B cell (primary cell): ENCODE data around the gene SATB2. TPM values are rescaled to one million over a fixed set of nuclear protein-coding genes. Genes with fewer than 3 reads are reported as not detected.

ENCODE experiments used
- ATAC-seq: fragments of 200-7000 bp; cut with Tn5 transposase; one replicate; pipeline ENCODE4 v1.10.0; 2021; ENCODE audit warnings: low read depth, mild to moderate bottlenecking, moderate number of reproducible peaks, moderate library complexity
- CTCF ChIA-PET: fragments of 350-600 bp; sonication (Branson Sonifier 250); formaldehyde crosslinking; loops from one replicate; lab custom pipeline; 2021; ENCODE audit warnings: antibody characterized with exemption, inconsistent platforms; lab: Charles Lee
- POLR2A ChIA-PET: fragments of 350-600 bp; sonication (Branson Sonifier 250); formaldehyde crosslinking; loops from one replicate; lab custom pipeline; 2021; ENCODE audit warnings: antibody characterized with exemption; lab: Charles Lee
- DNase-seq: peaks from one replicate; pipeline ENCODE4 v3.0.0; 2013
- H2AFZ ChIP-seq: 2 replicates; pipeline ENCODE4 v1.6.1; 2012; ENCODE audit warnings: mild to moderate bottlenecking, low read depth, low read length; ENCODE audit not compliant: insufficient read depth, poor library complexity, severe bottlenecking
- H3K27ac ChIP-seq, 2 donors: 1 replicate in 1 of 2; 2 replicates in 1 of 2; pipeline ENCODE4 v1.5.1; 2012 to 2013; ENCODE audit warnings: low read length in 2 of 2, mild to moderate bottlenecking in 2 of 2, moderate library complexity in 1 of 2
- H3K27me3 ChIP-seq, 4 experiments: fragments of 200-600 bp in 1 of 4; sonication (generic) in 1 of 4; replicated peaks in 1 of 4; 1 replicate in 2 of 4; 2 replicates in 2 of 4; pipeline versions ENCODE4 v1.6.1 to v1.7.0; 2013 to 2016; ENCODE audit warnings: low read length in 3 of 4, mild to moderate bottlenecking in 2 of 4, mixed read lengths in 1 of 4, moderate library complexity in 1 of 4; ENCODE audit not compliant: insufficient read depth in 4 of 4, control insufficient read depth in 3 of 4; ENCODE audit errors: control extremely low read depth in 1 of 4
- H3K36me3 ChIP-seq, 2 experiments: replicated peaks in 1 of 2; 1 replicate in 1 of 2; 2 replicates in 1 of 2; pipeline versions ENCODE4 v1.6.1 to v1.7.1; 2013; ENCODE audit warnings: low read length in 1 of 2; ENCODE audit not compliant: insufficient read depth in 2 of 2, control insufficient read depth in 1 of 2; ENCODE audit errors: control extremely low read depth in 1 of 2, extremely low read depth in 1 of 2
- H3K4me1 ChIP-seq, 2 donors: fragments of 200-600 bp in 1 of 2; sonication (generic) in 1 of 2; 1 replicate in 1 of 2; 2 replicates in 1 of 2; pipeline versions ENCODE4 v1.5.1 to v1.6.1; 2013 to 2017; ENCODE audit warnings: low read length in 2 of 2; ENCODE audit not compliant: control insufficient read depth in 2 of 2, insufficient read depth in 2 of 2
- H3K4me2 ChIP-seq: replicated peaks from 2 replicates; pipeline ENCODE3; 2012; ENCODE audit warnings: mild to moderate bottlenecking, low read depth, low read length; ENCODE audit not compliant: poor library complexity, severe bottlenecking
- H3K4me3 ChIP-seq, 5 experiments: fragments of 200-600 bp in 1 of 5; sonication (generic) in 1 of 5; 1 replicate in 3 of 5; 2 replicates in 2 of 5; pipeline versions ENCODE4 v1.5.1 to v1.7.0; 2011 to 2016; ENCODE audit warnings: low read length in 4 of 5, mild to moderate bottlenecking in 4 of 5, low read depth in 2 of 5, control low read depth in 1 of 5, moderate library complexity in 1 of 5; ENCODE audit not compliant: insufficient read depth in 1 of 5; ENCODE audit errors: control extremely low read depth in 1 of 5, extremely low read depth in 1 of 5
- H3K79me2 ChIP-seq: fragments of 200-600 bp; sonication (generic); one replicate; pipeline ENCODE4 v1.6.0; 2016; ENCODE audit warnings: low read length; ENCODE audit not compliant: control insufficient read depth, insufficient read depth
- H3K9ac ChIP-seq: fragments of 200-600 bp; sonication (generic); 2 replicates; pipeline ENCODE4 v1.6.1; 2017; ENCODE audit warnings: mild to moderate bottlenecking, low read length, moderate library complexity
- H3K9me3 ChIP-seq, 3 donors: one replicate each; pipeline versions ENCODE4 v1.6.1 to v1.7.1; 2013; ENCODE audit warnings: low read length in 2 of 3; ENCODE audit not compliant: control insufficient read depth in 2 of 3, insufficient read depth in 1 of 3; ENCODE audit errors: control extremely low read depth in 1 of 3
- H4K20me1 ChIP-seq: 2 replicates; pipeline ENCODE4 v1.6.0; 2012; ENCODE audit warnings: mild to moderate bottlenecking, low read length; ENCODE audit not compliant: insufficient read depth, control insufficient read depth, poor library complexity, severe bottlenecking
- H3K27ac Mint-ChIP-seq: one replicate; pipeline ENCODE4 v1.8.0; 2021; ENCODE audit warnings: mixed read lengths
- H3K27me3 Mint-ChIP-seq: one replicate; pipeline ENCODE4 v1.8.0; 2021; ENCODE audit warnings: mixed read lengths
- H3K4me1 Mint-ChIP-seq: one replicate; pipeline ENCODE4 v1.8.0; 2021; ENCODE audit warnings: mixed read lengths
- H3K4me3 Mint-ChIP-seq: one replicate; pipeline ENCODE4 v1.8.0; 2021; ENCODE audit warnings: mixed read lengths
- H3K9me3 Mint-ChIP-seq: one replicate; pipeline ENCODE4 v1.8.0; 2022; ENCODE audit warnings: mixed read lengths; ENCODE audit not compliant: insufficient read depth
- CTCF ChIP-seq: fragments of 200-600 bp; IDR thresholded peaks from one replicate; pipeline ENCODE4 v1.8.0; 2022; ENCODE audit warnings: antibody characterized with exemption, mild to moderate bottlenecking
- EZH2 ChIP-seq: IDR thresholded peaks from 2 replicates; pipeline ENCODE4 v1.6.1; 2012; ENCODE audit warnings: borderline replicate concordance, low read depth, mild to moderate bottlenecking, moderate library complexity, low read length; ENCODE audit not compliant: insufficient read depth, poor library complexity, severe bottlenecking
- WGBS: methylation state at CpG from one replicate; pipeline ENCODE4 v1.1.5; 2013; ENCODE audit warnings: missing lambda C conversion rate; ENCODE audit not compliant: insufficient coverage; 5-methylcytosine and 5-hydroxymethylcytosine counted together
- intact Hi-C: fragments of 100-400 bp; cut with micrococcal nuclease; formaldehyde crosslinking; loops from one replicate; pipeline ENCODE4 v1.10.0; 2022
- polyA plus RNA-seq: library from polyadenylated mRNA; depleted of rRNA; stranded (reverse); fragments of >200 nt; gene quantifications from 2 replicates; pipeline ENCODE4 v1.2.3, GENCODE V29; 2012
- total RNA-seq, 2 donors: library from RNA; stranded (reverse); fragments of 120-200 nt in 1 of 2; gene quantifications; 1 replicate in 1 of 2; 2 replicates in 1 of 2; pipeline versions ENCODE4 v1.2.3 to v1.2.4, GENCODE V29; 2013 to 2022

The SATB2 gene
- total and polyA plus RNA-seq, 2 donors (not counting 1 experiment from before 2014, with no cell fraction given), result 0.13 to 0.49 TPM

DNA sequence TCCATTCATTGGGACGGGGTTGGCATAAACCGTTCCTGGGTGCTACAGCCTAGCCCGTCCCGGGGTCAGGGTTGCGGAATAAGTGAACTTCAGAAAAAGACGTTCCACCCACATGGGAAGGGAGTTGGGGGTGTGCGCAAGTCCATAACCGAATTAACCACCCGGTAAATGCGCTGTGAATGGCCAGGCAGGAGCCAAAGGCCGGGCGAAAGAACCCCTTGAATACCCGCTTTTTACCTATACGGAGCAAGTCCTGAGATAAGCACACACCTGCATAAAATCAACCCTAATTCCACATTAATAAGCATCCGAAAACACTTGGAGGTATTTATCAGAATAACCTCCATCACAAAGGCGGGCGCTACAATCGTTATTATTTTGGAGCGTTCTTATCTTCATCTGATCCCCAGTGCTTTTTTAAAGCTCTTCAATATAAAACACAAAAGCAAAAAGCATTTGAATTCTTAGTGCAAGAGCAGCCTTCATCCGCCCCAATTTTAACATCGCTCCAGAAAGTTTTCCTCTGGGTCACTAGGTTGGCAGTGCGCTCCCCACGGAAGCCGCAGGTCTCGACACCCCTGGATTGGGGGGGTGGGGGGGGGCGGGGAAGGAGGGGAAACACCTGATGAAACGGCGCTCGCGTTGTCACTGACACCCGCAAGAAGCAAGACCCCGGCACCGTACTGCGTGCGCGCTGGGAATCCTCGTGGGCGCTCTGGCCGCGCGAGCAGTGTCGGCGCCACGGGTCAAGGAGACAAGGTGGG, 1.2 kb downstream of the SATB2 start:
- Histone ChIP-seq H3K79me2 (no peaks in the 10 kb centered on the region), H3K27me3 (peaks cover 2 to 60% (median 54%) of the 10 kb centered on the region in 4 experiments), H2AFZ (peak overlapping the region; percentile 68), H3K4me2 (peak overlapping the region; percentile 98), H4K20me1 (no peaks in the 10 kb centered on the region), H3K27ac (no peak overlapping the region), H3K36me3 (no peaks in the 10 kb centered on the region), H3K4me3 (peak overlapping the region in 3 of 5 experiments; percentile 35 to 88 (median 43)), H3K9ac (peak overlapping the region; percentile 48), H3K9me3 (peaks cover 3 to 32% (median 9%) of the 10 kb centered on the region in 3 donors), H3K4me1 (peaks cover 34% of the 10 kb centered on the region in 2 donors)
- intact Hi-C loops, result no loop called here
- WGBS, result 9% methylated on average over 31 of the region's 44 CpGs
- H3K4me1 Mint-ChIP-seq, result peaks cover 34% of the 10 kb centered on the region
- TF ChIP-seq CTCF, result no peak
- no peak for TF ChIP-seq EZH2
- DNase-seq (peak; percentile 38), ATAC-seq (no peak)
- H3K27ac Mint-ChIP-seq, result peak overlapping the region; percentile 65
- H3K9me3 Mint-ChIP-seq, result peaks cover 5% of the 10 kb centered on the region
- H3K4me3 Mint-ChIP-seq, result peak overlapping the region; percentile 79
- ChIA-PET CTCF (no interaction called here), POLR2A (no interaction called here)
- H3K27me3 Mint-ChIP-seq, result peaks cover 46% of the 10 kb centered on the region
